Smooth muscle cell (in vitro differentiated cells): ENCODE results near the gene ENO2. TPM values are rescaled to one million over a fixed set of nuclear protein-coding genes. Genes with fewer than 3 reads are reported as not detected.
"Not testable (repeated sequence)": the region's sequence is repeated elsewhere in the genome, so short reads cannot be mapped to it uniquely, and the experiment has no call there.

Experiments
- DNase-seq: peaks from one replicate; lab custom pipeline; 2025; ENCODE audit not compliant: unreplicated experiment; lab: John Stamatoyannopoulos, UW
- H2AFZ ChIP-seq: fragments of 200-600 bp; sonication (generic); 2 replicates; pipeline ENCODE4 v1.6.0; 2016; ENCODE audit warnings: antibody characterized with exemption, low read depth, mild to moderate bottlenecking
- H3F3A ChIP-seq: fragments of 200-600 bp; sonication (generic); 2 replicates; pipeline ENCODE4 v1.6.0; 2017; ENCODE audit warnings: antibody characterized with exemption, low read depth
- H3K27ac ChIP-seq: fragments of 200-600 bp; sonication (generic); 2 replicates; pipeline ENCODE4 v1.5.1; 2016; ENCODE audit warnings: low read depth, mild to moderate bottlenecking
- H3K27me3 ChIP-seq: fragments of 200-600 bp; sonication (generic); 2 replicates; pipeline ENCODE4 v1.6.1; 2016; ENCODE audit warnings: low read depth, mild to moderate bottlenecking
- H3K36me3 ChIP-seq: fragments of 200-600 bp; sonication (generic); 2 replicates; pipeline ENCODE4 v1.5.1; 2016; ENCODE audit warnings: low read depth
- H3K4me1 ChIP-seq: fragments of 200-600 bp; sonication (generic); 2 replicates; pipeline ENCODE4 v1.5.1; 2016; ENCODE audit warnings: low read depth
- H3K4me2 ChIP-seq: fragments of 200-600 bp; sonication (generic); 2 replicates; pipeline ENCODE4 v1.6.0; 2016; ENCODE audit warnings: mild to moderate bottlenecking
- H3K4me3 ChIP-seq: fragments of 200-600 bp; sonication (generic); 2 replicates; pipeline ENCODE4 v1.5.1; 2016; ENCODE audit warnings: mild to moderate bottlenecking
- H3K79me2 ChIP-seq: fragments of 200-600 bp; sonication (generic); 2 replicates; pipeline ENCODE4 v1.6.0; 2016; ENCODE audit warnings: low read depth, mild to moderate bottlenecking
- H3K9ac ChIP-seq: fragments of 200-600 bp; sonication (generic); 2 replicates; pipeline ENCODE4 v1.6.0; 2016; ENCODE audit warnings: low read depth
- H3K9me3 ChIP-seq: fragments of 200-600 bp; sonication (generic); replicated peaks from 2 replicates; pipeline ENCODE4 v1.5.1; 2016; ENCODE audit warnings: low read depth
- H4K20me1 ChIP-seq: fragments of 200-600 bp; sonication (generic); 2 replicates; pipeline ENCODE4 v1.6.0; 2016; ENCODE audit warnings: low read depth
- WGBS: methylation state at CpG from one replicate; pipeline ENCODE4 v1.1.7; 2016; ENCODE audit warnings: low lambda C conversion rate; 5-methylcytosine and 5-hydroxymethylcytosine counted together
- polyA plus RNA-seq: library from polyadenylated mRNA; unstranded; fragments of >200 nt; fragmentation: Nextera tagmentation; extraction: Ambion mirVana; gene quantifications from 2 replicates; pipeline ENCODE4 v1.2.1, GENCODE V29; 2016
- total RNA-seq: library from RNA; depleted of rRNA; stranded (reverse); fragments of >200 nt; gene quantifications from 2 replicates; pipeline ENCODE4 v1.2.3, GENCODE V29; 2014
- TF ChIP-seq, protein P1 (sequence below): fragments of 200-600 bp; sonication (generic); IDR thresholded peaks from 2 replicates; pipeline ENCODE4 v1.5.1; 2017; ENCODE audit warnings: borderline replicate concordance, mild to moderate bottlenecking, antibody characterized with exemption; ENCODE audit not compliant: insufficient read depth, poor library complexity, severe bottlenecking

ENO2 gene
- total and polyA plus RNA-seq, 2 experiments from 2014 or later: 52.5 to 105 TPM

DNA sequence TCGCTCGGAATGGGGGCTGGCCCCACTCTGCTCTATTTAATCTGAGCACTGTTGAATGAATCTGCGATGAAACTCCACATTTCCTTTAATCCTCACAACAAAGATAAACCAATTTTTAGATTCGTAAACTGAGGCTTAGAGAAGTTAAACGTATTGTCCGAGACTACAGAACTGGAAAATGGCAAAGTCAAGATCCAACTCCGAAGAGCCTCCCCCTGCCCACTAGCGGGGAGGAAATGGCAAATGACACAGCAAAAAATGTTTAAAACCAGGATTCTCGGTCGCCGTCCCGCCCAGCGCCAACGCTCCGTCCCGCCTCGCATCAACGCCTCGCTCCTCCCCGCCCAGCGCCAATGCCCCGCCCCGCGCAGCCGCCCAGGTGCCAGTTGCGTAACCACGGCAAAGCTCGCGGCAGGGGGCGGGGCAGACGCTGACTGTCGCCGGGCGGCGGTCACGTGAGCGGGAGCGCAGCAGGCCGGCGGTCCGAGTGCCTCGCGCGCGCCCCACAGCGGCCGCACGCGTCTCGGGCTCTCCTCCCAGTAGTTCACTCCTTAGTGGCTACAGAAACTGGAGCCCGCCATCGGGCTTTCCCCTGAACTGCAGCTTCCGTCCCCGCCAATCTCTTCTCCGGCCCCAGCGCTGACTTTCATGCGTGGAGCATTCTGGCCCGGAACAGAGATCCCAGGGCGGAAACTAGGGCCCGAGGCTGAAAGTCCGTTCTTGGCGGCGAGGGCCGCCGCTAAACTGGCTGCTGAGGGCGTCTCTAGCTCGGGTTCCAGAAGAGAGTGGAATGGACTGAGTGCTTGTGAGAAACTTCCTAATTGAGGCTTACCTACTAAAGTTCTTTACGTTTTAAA lies 23.4 kb upstream of the ENO2 start:
- no peaks in the 10 kb centered on the region for H3F3A ChIP-seq
- H3K27ac ChIP-seq: peak overlapping the region; percentile 90
- H4K20me1 ChIP-seq: no peaks in the 10 kb centered on the region
- TF ChIP-seq, protein P1, sequence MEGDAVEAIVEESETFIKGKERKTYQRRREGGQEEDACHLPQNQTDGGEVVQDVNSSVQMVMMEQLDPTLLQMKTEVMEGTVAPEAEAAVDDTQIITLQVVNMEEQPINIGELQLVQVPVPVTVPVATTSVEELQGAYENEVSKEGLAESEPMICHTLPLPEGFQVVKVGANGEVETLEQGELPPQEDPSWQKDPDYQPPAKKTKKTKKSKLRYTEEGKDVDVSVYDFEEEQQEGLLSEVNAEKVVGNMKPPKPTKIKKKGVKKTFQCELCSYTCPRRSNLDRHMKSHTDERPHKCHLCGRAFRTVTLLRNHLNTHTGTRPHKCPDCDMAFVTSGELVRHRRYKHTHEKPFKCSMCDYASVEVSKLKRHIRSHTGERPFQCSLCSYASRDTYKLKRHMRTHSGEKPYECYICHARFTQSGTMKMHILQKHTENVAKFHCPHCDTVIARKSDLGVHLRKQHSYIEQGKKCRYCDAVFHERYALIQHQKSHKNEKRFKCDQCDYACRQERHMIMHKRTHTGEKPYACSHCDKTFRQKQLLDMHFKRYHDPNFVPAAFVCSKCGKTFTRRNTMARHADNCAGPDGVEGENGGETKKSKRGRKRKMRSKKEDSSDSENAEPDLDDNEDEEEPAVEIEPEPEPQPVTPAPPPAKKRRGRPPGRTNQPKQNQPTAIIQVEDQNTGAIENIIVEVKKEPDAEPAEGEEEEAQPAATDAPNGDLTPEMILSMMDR: peak; percentile 65
- H3K4me3 ChIP-seq: peak overlapping the region; percentile 59
- no peaks in the 10 kb centered on the region for H3K27me3 ChIP-seq
- H3K4me2 ChIP-seq: peak overlapping the region; percentile 96
- WGBS: 6% methylated on average over 50 of the region's 68 CpGs
- no peaks in the 10 kb centered on the region for H3K9me3 ChIP-seq
- H3K4me1 ChIP-seq: peaks cover 16% of the 10 kb centered on the region
- peak; percentile 95 for DNase-seq
- peak overlapping the region; percentile 82 for H3K9ac ChIP-seq
- peak overlapping the region; percentile 96 for H2AFZ ChIP-seq
- H3K36me3 ChIP-seq: no peaks in the 10 kb centered on the region
- no peaks in the 10 kb centered on the region for H3K79me2 ChIP-seq

DNA sequence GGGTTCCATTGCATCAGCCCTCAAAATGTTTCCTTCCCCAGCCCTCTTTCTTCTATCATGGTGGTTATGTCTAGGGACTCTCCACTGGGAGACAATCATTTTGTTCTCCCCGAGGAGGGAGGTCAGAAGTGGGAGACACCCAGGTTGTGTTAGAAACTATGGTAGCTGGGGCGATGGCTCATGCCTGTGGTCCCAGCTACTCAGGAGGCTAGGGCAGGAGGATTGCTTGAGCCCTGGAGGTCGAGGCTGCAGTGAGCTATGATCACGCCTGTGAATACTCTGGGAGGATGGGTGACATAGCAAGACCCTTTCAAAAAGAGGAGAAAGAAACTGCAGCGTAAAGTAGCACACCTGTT lies 22.8 kb upstream of the ENO2 start:
- peak overlapping the region; percentile 96 for H2AFZ ChIP-seq
- peak overlapping the region; percentile 90 for H3K27ac ChIP-seq
- no peaks in the 10 kb centered on the region for H3K9me3 ChIP-seq
- peak overlapping the region; percentile 59 for H3K4me3 ChIP-seq
- peak overlapping the region; percentile 82 for H3K9ac ChIP-seq
- peaks cover 16% of the 10 kb centered on the region for H3K4me1 ChIP-seq
- no peaks in the 10 kb centered on the region for H3K27me3 ChIP-seq
- 92% methylated on average over 5 of the region's 5 CpGs for WGBS
- H3K36me3 ChIP-seq: no peaks in the 10 kb centered on the region
- no peaks in the 10 kb centered on the region for H4K20me1 ChIP-seq
- DNase-seq: no peak
- TF ChIP-seq, protein P1: no peak
- no peaks in the 10 kb centered on the region for H3F3A ChIP-seq
- peak overlapping the region; percentile 96 for H3K4me2 ChIP-seq
- H3K79me2 ChIP-seq: no peaks in the 10 kb centered on the region

DNA sequence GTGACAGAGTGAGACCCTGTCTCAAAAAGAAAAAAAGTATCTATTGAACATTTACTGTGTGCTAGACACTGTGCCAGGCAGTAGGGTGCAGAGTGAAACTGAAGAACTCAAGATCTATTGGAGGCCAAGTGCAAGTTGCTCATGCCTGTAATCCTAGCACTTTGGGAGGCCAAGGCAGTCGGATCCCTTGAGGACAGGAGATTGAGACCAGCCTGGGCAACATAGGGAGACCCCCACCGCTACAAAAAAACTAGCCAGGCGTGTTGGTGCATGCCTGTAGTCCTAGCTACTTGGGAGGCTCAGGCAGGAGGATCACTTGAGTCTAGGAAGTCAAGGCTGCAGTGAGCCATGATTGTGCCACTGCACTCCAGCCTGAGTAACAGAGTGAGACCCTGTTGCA lies 21.7 kb upstream of the ENO2 start:
- 98% methylated on average over 3 of the region's 3 CpGs for WGBS

DNA sequence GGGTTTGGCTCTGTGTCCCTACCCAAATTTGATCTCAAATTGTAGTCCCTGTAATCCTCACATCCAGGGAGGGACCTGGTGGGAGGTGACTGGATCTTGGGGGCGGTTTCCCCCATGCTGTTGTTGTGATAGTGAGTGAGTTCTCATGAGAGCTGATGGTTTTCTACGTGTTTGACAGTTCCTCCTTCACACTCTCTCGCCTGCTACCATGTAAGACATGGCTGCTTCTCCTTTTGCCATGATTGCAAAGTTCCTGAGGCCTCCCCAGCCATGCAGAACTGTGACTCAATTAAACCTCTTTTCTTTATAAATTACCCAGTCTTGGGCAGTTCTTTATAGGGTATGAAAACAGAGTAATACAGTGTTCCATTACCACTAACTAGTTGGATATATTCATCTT lies 20.1 kb upstream of the ENO2 start:
- no peaks in the 10 kb centered on the region for H3F3A ChIP-seq
- no peaks in the 10 kb centered on the region for H3K9me3 ChIP-seq
- no peak overlapping the region for H3K4me2 ChIP-seq
- H3K27me3 ChIP-seq: no peaks in the 10 kb centered on the region
- H3K9ac ChIP-seq: no peak overlapping the region
- 88% methylated on average over 3 of the region's 3 CpGs for WGBS
- H3K36me3 ChIP-seq: no peaks in the 10 kb centered on the region
- H3K79me2 ChIP-seq: no peaks in the 10 kb centered on the region
- DNase-seq: no peak
- H4K20me1 ChIP-seq: no peaks in the 10 kb centered on the region
- TF ChIP-seq, protein P1: no peak
- H3K4me3 ChIP-seq: no peak overlapping the region
- H3K4me1 ChIP-seq: peaks cover 11% of the 10 kb centered on the region
- no peak overlapping the region for H2AFZ ChIP-seq
- H3K27ac ChIP-seq: no peak overlapping the region

More for the DNA sequence above, 21.7 kb upstream of the ENO2 start:
- not testable (repeated sequence) for H3K27me3 ChIP-seq, H3F3A ChIP-seq, H4K20me1 ChIP-seq, H3K79me2 ChIP-seq, DNase-seq, H3K9me3 ChIP-seq, H3K36me3 ChIP-seq, H3K9ac ChIP-seq, H3K27ac ChIP-seq, H3K4me2 ChIP-seq, H3K4me3 ChIP-seq, H2AFZ ChIP-seq
- peaks cover 11% of the 10 kb centered on the region for H3K4me1 ChIP-seq
